ENCODE measurements around the gene CD7.

CD7 gene

DNA sequence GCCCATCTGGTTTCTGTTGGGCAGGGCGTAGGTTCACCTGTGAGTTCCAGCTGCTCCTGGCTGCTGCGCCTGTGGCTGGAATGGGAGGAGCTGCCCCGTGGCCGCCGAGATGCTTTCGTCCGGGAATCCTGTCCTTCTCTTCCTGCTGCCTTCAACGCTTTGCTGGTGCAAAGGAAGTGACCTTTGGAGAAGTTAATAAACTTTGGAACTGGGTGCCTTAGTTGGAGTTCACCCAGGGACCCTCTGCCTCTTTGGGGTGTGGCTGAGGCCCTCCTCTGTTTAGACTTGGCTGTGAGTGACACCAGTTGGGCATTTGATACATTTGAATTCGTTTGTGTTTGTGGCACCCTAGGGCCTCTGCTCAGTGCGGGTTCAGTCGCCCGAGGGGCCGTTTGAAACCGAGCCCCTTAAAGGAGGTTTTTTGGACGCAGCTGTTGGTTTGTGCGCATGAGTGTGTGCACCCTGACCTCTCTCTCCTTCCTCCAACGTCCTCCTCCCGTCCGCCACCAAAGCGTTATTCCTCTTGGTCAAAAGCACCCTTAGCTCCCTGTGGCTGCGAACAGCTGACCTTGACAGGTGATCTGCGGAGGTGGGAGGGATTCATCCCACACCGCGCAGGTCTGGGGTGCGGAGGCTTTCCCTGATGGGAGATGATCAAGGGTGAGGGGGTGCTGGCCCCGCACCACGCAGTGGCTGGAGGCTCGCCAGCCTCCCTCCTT lies 25.1 kb upstream of the CD7 start:
- Histone ChIP-seq H3K27ac (ENCODE audit: poor library complexity, severe bottlenecking) (no peak overlapping the region), H3K4me1 (ENCODE audit: insufficient read depth, poor library complexity, severe bottlenecking) (peaks cover 12% of the 10 kb centered on the region), H3K9me3 (ENCODE audit: severe bottlenecking) (no peaks in the 10 kb centered on the region), H3K4me3 (ENCODE audit: severe bottlenecking) (no peak overlapping the region), H3K27me3 (ENCODE audit: insufficient read depth, poor library complexity, severe bottlenecking) (no peaks in the 10 kb centered on the region), H3K36me3 (ENCODE audit: low read depth) (no peaks in the 10 kb centered on the region)
- no peak for TF ChIP-seq CTCF (IDR thresholded peaks at IDR 0.05; ENCODE audit: poor library complexity, severe bottlenecking)
- ATAC-seq (ENCODE audit: low read depth) (no peak), DNase-seq (ENCODE audit: low spot score) (no peak)

DNA sequence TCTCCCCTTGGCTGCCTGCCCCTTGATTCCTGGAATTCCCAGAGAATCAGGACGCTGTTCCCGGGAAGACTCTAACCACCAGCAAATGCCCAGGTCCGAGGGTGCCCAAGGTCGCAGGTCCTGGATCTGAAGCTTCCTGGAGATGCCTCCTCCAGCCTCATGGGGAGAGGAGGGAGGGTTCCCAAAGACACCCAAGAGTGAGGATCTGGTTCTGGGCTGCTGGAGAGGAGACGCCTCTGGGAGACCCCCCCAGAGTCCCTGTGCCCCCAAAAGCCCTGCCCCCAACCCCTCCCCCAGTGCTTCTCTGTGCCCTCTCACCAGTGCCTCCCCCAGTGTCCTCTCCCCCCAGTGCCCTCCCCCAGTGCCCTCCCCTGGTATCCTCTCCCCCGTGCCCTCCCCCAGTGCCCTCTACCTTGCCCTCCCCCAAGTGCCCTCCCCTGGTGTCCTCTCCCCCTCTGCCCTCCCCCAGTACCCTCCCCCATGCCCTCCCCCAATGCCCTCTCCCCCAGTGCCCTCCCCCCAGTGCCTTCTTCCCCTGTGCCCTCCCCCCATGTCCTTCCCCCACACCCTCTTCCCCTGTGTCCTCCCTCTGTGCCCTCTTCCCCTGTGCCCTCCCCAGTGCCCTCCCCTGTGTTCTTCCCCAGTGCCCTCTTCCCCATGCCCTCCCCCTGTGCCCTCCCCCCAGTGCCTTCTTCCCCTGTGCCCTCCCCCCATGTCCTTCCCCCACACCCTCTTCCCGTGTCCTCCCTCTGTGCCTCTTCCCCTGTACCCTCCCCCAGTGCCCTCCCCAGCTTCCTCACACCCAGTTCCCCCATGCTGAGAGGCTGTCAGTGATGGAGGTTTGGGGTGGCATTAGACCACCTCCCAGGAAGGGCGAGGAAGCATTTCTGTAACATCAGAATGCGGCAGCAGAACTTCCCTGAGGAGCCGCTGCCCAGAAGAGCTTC lies 22.5 kb upstream of the CD7 start:
- DNase-seq (ENCODE audit: low spot score) (no peak), ATAC-seq (ENCODE audit: low read depth) (no peak; the same call in 2 of the 3 replicates)
- Histone ChIP-seq H3K9me3 (ENCODE audit: severe bottlenecking) (no peaks in the 10 kb centered on the region), H3K27ac (ENCODE audit: poor library complexity, severe bottlenecking) (peak overlapping the region; percentile 81), H3K27me3 (ENCODE audit: insufficient read depth, poor library complexity, severe bottlenecking) (no peaks in the 10 kb centered on the region), H3K36me3 (ENCODE audit: low read depth) (no peaks in the 10 kb centered on the region), H3K4me3 (ENCODE audit: severe bottlenecking) (peak overlapping the region; percentile 3), H3K4me1 (ENCODE audit: insufficient read depth, poor library complexity, severe bottlenecking) (peaks cover 21% of the 10 kb centered on the region)
- TF ChIP-seq CTCF (IDR thresholded peaks at IDR 0.05; ENCODE audit: poor library complexity, severe bottlenecking) = no peak

DNA sequence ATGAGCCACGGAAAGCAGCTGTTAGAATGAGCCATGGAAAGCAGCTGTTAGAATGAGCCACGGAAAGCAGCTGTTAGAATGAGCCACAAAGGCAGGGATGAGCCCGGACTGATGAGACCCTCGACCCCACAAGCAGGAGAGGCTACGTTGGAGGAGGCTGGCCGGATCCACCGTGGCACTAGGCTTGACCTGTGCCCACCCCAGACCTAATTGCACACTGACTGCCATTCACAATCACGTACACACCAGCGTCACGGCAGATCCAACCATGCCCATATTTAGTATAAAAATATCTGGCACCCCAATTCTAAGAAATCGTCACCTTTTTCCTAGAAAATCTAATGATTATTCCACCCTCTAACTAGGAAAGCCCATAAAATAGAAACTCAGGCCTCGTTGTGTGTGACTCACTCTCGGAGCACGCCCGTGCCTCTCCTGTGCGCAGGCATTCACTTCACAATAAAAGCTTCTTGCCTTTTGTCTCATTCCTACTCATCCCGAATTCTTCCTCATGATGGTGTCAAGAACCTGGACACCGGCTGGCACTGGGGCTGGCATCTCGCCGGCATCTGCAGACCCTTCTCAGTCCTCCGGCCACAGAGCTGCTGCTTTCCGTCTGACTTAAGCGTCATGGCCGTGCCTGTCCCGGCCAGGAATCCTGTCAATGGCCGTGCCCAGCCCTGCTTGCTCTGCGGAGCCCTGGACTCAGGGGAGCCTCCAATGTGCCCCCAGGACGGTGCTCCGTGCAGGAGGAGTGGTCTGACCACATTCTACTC lies 21.6 kb upstream of the CD7 start:
- peak; percentile 80 for DNase-seq (ENCODE audit: low spot score)
- H3K4me3 ChIP-seq (ENCODE audit: severe bottlenecking) = peak overlapping the region; percentile 3

More for the DNA sequence above, 21.6 kb upstream of the CD7 start:
- H3K27ac ChIP-seq (ENCODE audit: poor library complexity, severe bottlenecking) = peak overlapping the region; percentile 81
- no peak for TF ChIP-seq CTCF (IDR thresholded peaks at IDR 0.05; ENCODE audit: poor library complexity, severe bottlenecking)
- no peaks in the 10 kb centered on the region for H3K9me3 ChIP-seq (ENCODE audit: severe bottlenecking)
- no peaks in the 10 kb centered on the region for H3K36me3 ChIP-seq (ENCODE audit: low read depth)
- no peaks in the 10 kb centered on the region for H3K27me3 ChIP-seq (ENCODE audit: insufficient read depth, poor library complexity, severe bottlenecking)
- H3K4me1 ChIP-seq (ENCODE audit: insufficient read depth, poor library complexity, severe bottlenecking) = peaks cover 30% of the 10 kb centered on the region
- ATAC-seq (ENCODE audit: low read depth) = peak; percentile 94
